Testis (tissue), 2 donors: ENCODE results near the gene FAM25G.

Source experiments
- CTCF ChIP-seq, 3 experiments: fragments of 450-650 bp in 2 of 3; fragments of 200-600 bp in 1 of 3; sonication (generic) in 1 of 3; IDR thresholded peaks; one replicate each; pipeline ENCODE4 v1.5.1; 2016 to 2019; ENCODE audit warnings: antibody characterized with exemption in 3 of 3, mild to moderate bottlenecking in 2 of 3, moderate library complexity in 1 of 3
- POLR2A ChIP-seq: fragments of 450-650 bp; IDR thresholded peaks from one replicate; pipeline ENCODE4 v1.6.1; 2017; ENCODE audit warnings: antibody characterized with exemption, mild to moderate bottlenecking, moderate library complexity

- TF ChIP-seq CTCF (IDR thresholded peaks at IDR 0.05) (no peak), POLR2A (no peak)
These were observed 48.4 kb downstream of the FAM25G start for GRCh38 chr10:47443145-47443544.
